ENCODE measurements around the gene KRTAP4-16. TPM values are rescaled to one million over a fixed set of nuclear protein-coding genes. Genes with fewer than 3 reads are reported as not detected.

Gene KRTAP4-16
- total RNA-seq, 1 experiment from 2014 or later, result not detected

DNA sequence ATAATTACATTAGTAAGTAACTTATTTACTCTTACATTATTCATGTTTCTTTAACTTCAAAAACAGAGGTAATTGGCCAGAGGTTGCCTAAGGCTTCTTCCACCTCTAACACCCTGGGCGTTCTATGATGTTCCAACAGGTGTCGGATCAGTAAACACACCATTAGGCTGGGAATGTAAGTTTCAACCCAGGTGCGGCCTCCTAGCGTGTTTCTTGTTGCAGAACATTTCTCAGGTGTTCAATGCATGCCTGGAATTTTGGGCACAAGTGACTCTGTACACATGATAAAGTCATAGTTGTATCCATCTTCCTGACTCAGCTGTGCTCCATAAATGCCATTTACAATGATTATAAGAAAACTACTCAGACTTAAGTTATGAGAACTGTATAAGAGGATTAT lies 48.0 kb downstream of the KRTAP4-16 start:
- Mint-ChIP-seq H3K4me3 (no peak overlapping the region), H3K4me1 (peaks cover 11% of the 10 kb centered on the region in 2 experiments), H3K27me3 (ENCODE audit: low read depth) (no peaks in the 10 kb centered on the region), H3K27ac (no peak overlapping the region), H3K36me3 (ENCODE audit: insufficient read depth in 1 of 3, low read depth in 3 of 3) (no peaks in the 10 kb centered on the region; a peak in 1 of 7 replicates), H3K9me3 (peaks cover 0 to 6% of the 10 kb centered on the region in 2 experiments; a peak in 2 of 5 replicates)
- Histone ChIP-seq H3K56ac (ENCODE audit: insufficient read length, low read depth, low read length) (no peak overlapping the region), H3K4me1 (ENCODE audit: insufficient read depth, low read length) (no peaks in the 10 kb centered on the region), H2BK5ac (ENCODE audit: insufficient read length, low read length) (no peak overlapping the region), H3K27me3 (ENCODE audit: insufficient read depth, low read length) (no peaks in the 10 kb centered on the region), H2BK12ac (ENCODE audit: insufficient read length, low read depth, low read length) (no peak overlapping the region), H4K20me1 (ENCODE audit: control insufficient read depth, insufficient read depth, insufficient read length) (no peaks in the 10 kb centered on the region), H3K79me1 (ENCODE audit: insufficient read depth, low read depth, low read length, poor library complexity, severe bottlenecking) (no peaks in the 10 kb centered on the region), H2BK120ac (ENCODE audit: low read depth, low read length, poor library complexity, severe bottlenecking) (no peak overlapping the region), H3K79me2 (ENCODE audit: insufficient read depth, low read length) (no peaks in the 10 kb centered on the region), H3K27ac (ENCODE audit: insufficient read length, low read depth, low read length) (no peak overlapping the region), H3K23ac (ENCODE audit: insufficient read length, low read depth, low read length) (no peak overlapping the region), H3K9ac (ENCODE audit: extremely low read depth, insufficient read length, low read length) (no peak overlapping the region), H3K4me2 (ENCODE audit: insufficient read depth, insufficient read length, low read length) (no peak overlapping the region), H3K14ac (ENCODE audit: insufficient read depth, low read length) (no peak overlapping the region), H3K23me2 (ENCODE audit: insufficient read length, low read depth, low read length, poor library complexity, severe bottlenecking) (no peaks in the 10 kb centered on the region), H2BK20ac (ENCODE audit: low read depth, low read length, poor library complexity, severe bottlenecking) (no peak overlapping the region), H3K18ac (ENCODE audit: insufficient read length, low read depth, low read length) (no peak overlapping the region), H2AK5ac (ENCODE audit: insufficient read length, low read length) (no peak overlapping the region), H2BK15ac (ENCODE audit: low read depth, low read length) (no peak overlapping the region), H3T11ph (ENCODE audit: low read length) (no peak overlapping the region), H3K9me3 (ENCODE audit: control insufficient read depth, low read depth, low read length) (no peaks in the 10 kb centered on the region), H2AFZ (ENCODE audit: low read length) (no peak overlapping the region), H4K91ac (ENCODE audit: insufficient read length, low read depth, low read length) (no peak overlapping the region), H3K4ac (ENCODE audit: low read depth, low read length) (no peak overlapping the region), H4K8ac (replicated peaks; ENCODE audit: insufficient read length, low read depth, low read length) (no peak overlapping the region), H4K5ac (ENCODE audit: insufficient read length, low read depth, low read length) (no peak overlapping the region)
- TF ChIP-seq, protein P1, sequence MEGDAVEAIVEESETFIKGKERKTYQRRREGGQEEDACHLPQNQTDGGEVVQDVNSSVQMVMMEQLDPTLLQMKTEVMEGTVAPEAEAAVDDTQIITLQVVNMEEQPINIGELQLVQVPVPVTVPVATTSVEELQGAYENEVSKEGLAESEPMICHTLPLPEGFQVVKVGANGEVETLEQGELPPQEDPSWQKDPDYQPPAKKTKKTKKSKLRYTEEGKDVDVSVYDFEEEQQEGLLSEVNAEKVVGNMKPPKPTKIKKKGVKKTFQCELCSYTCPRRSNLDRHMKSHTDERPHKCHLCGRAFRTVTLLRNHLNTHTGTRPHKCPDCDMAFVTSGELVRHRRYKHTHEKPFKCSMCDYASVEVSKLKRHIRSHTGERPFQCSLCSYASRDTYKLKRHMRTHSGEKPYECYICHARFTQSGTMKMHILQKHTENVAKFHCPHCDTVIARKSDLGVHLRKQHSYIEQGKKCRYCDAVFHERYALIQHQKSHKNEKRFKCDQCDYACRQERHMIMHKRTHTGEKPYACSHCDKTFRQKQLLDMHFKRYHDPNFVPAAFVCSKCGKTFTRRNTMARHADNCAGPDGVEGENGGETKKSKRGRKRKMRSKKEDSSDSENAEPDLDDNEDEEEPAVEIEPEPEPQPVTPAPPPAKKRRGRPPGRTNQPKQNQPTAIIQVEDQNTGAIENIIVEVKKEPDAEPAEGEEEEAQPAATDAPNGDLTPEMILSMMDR (conservative IDR thresholded peaks at IDR 0.05), result no peak
- WGBS (ENCODE audit: extremely low coverage, insufficient read length, low lambda C conversion rate), result no CpG with 5 or more reads among the region's 4 CpGs
- DNase-seq, result no peak
